ENCODE measurements around the gene SLIT1.

SLIT1 gene

DNA sequence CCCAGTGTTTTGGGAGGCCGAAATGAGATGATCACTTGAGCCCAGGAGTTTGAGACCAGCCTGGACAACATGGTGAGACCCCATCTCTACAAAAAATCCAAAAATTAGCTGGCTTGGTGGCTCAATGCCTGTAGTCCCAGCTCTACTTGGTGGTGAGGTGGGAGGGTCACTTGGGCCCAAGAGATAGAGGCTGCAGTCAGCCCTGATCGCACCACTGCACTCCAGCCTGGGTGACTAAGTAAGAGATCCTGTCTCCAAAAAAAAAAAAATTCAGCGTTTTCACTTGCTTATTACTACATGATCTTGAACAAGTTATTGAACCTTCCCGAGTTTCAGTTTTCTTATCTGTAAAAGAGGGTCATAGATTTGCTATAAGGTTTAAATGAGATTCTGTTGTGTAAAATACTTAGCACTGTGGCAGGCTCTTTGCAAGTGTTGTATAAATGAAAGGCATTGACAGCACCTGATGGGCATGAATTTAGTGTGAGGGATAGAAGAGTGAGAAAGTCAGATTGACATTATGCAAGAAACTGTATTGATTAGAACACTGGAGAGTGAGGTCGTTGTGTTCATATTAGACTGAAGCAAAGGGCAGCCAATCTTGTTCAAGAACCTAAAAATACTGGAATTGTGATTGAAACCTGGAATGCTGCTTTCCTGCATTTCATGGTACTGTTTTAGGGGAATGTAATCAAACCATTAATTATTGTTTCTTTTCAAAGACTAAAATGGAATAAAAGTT lies 216.9 kb downstream of the SLIT1 start:
- no peak for DNase-seq (ENCODE audit: low spot score)

DNA sequence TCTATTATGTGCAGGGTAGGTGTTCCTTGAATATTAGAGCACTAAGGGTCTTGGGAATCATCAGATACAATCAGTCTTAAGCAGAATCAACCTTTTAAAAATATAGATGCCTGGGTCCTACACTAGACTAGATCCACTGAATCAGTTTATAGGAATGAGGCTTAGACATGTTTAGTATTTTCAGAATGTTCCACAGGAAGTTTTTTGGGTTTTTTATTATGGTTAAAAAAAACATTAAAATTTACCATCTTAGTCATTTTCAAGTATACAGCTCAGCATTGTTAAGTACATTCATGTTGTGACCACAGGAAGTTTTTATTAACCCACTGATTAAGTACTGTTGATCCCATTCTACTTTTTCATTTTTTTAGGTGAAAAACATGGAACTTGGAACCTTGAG lies 217.9 kb downstream of the SLIT1 start:
- no peak for DNase-seq (ENCODE audit: low spot score)

DNA sequence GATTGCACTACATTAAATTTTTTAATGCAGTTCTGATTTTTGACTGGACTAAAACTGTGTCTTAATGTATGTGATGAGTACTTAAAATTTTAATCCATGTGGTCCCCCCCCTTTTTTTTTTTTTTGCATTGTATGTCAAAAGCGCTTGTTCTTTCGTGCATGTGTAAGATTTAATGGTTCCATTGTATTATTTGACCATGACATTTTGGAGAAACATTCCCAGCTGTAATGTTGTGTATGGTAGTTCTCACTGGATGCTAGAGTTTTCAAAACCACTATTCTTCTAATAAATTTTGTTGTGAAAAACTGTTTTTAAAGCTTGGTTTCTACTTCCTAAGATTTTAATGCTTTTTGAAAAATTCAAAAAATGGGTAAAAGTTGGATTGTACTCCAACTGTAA lies 221.6 kb downstream of the SLIT1 start:
- DNase-seq (ENCODE audit: low spot score), result no peak

DNA sequence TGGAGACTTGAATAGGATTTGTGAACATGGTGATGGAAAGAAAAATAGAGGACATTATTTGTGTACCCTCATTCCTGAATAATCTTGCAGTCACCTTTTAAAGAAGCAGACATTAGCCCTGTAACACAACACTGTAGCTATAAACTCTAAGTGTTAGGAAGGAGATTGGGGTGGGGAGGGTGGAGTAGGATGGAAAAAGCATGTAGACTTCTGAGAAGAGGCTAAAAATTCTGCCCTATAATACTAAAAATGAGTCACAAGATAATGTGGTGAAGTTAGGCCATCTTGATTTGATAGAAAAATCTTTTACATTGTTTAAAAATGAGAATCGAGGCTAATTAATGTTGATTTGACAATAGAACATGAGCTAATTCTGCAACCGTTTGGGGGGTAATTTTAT lies 224.9 kb downstream of the SLIT1 start:
- no peak for DNase-seq (ENCODE audit: low spot score)

DNA sequence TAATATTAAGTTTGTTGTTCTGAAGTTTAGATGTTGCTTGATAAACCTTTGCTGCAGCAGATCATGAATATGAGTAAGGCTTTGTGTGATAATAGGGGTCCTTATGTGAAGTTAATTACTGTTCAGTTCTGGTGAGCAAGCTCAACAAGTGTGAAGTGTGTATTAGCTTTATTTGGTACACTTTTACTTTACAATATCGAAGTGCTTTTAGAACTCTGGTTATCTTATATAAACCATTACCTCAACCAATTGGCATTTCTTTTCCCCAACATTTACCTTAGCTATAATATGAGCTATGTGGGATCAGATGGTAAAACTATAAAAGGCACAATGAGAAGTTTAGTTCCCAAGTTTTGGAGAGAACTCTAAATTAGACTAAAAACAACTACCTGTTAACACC lies 226.0 kb downstream of the SLIT1 start:
- DNase-seq (ENCODE audit: low spot score), result no peak

DNA sequence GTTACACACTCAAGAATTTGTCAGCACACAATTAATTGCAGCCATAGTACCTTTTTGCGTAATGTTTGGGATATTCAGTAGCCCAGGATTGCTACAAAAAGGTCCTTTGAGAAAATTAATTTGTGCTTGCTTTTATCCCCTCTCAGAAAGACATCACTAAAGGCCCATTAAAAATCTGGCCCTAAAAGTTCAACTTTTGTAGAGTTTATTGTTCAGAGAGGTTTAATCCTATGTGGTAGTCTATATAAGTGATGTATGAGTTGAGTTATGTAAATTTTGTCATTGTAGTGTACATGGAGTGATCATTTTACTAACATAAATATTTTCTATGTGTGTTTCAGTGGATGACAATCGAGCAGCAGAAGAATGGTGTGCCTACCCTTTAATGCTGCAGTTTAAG lies 227.7 kb downstream of the SLIT1 start:
- DNase-seq (ENCODE audit: low spot score), result no peak

DNA sequence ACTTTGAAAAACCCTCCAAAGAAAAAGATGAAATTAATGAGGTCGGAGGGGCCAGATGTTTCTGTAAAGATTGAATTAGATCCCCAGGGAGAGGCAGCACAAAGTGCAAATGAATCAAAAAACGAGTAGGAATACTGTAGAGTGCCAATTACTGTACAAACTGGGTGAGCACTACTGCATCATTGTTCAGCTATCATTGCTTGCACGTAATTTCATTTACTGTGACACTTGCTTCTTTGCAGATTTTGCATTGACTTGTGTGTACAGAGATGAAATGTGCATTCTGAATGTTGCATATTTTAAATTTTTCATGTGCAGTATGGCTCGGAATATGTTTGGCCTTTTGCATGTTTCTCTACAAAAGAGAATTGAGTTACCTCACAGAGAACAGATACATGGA lies 230.0 kb downstream of the SLIT1 start:
- no peak for DNase-seq (ENCODE audit: low spot score)

DNA sequence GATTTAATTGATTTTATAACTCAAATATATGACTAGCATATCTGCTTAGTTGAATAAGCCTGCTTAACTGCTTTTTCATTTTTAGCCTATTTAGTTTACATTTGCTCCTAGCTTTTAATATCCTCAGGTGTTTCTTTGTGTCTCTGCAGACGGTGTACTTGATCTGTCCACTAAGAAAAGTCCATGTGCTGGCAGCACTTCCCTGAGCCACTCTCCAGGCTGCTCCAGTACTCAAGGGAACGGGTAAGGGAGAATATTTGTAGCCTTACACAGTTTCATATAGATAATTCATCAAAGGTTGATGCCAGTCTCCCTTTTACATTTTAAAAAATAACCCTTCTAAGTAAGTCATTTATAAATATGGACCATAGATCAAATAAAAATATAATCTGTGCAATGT lies 233.8 kb downstream of the SLIT1 start:
- no peak for DNase-seq (ENCODE audit: low spot score)

DNA sequence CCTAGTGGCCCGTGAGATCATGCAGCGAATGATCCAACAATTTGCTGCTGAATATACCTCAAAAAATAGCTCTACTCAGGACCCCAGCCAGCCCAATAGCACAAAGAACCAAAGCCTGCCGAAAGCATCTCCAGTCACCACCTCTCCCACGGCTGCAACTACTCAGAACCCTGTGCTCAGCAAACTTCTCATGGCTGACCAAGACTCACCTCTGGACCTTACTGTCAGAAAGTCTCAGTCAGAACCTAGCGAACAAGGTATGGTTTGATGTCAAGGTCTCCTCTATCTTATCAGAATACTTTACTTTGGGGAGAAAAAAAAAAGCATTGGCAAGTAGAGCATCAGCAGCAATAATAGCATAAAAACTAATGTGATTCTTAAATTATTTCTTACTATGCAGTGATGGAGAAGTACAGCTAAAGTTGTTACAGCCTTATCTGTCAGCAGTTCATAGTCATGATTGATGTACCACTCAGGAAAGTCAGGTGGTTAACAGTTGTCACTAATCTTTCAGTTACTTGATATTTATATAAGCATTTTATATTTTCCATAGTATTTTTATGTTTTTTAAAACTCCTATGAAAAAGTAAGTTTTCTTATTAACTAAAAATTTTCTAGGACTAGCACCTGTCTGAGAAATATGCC lies 236.6 kb downstream of the SLIT1 start:
- no peak for DNase-seq (ENCODE audit: low spot score)
